ES-I3 (cell line): ENCODE results near the gene ZNF687.
"Not testable (repeated sequence)": the region's sequence is repeated elsewhere in the genome, so short reads cannot be mapped to it uniquely, and the experiment has no call there.

ENCODE experiments used
- H3K36me3 ChIP-seq: 2 replicates; pipeline ENCODE4 v1.6.1; 2013; ENCODE audit warnings: mild to moderate bottlenecking, low read length, control low read depth, moderate library complexity; ENCODE audit not compliant: insufficient read depth
- H3K4me1 ChIP-seq: 2 replicates; pipeline ENCODE4 v1.6.1; 2013; ENCODE audit warnings: mild to moderate bottlenecking, control low read depth, low read length; ENCODE audit not compliant: insufficient read depth
- H3K9ac ChIP-seq: 2 replicates; pipeline ENCODE4 v1.6.1; 2013; ENCODE audit warnings: low read depth, mild to moderate bottlenecking, low read length, moderate library complexity
- H3K9me3 ChIP-seq: 2 replicates; pipeline ENCODE4 v1.6.1; 2013; ENCODE audit warnings: mild to moderate bottlenecking, low read length, moderate library complexity; ENCODE audit not compliant: control insufficient read depth, insufficient read depth

ZNF687 gene

DNA sequence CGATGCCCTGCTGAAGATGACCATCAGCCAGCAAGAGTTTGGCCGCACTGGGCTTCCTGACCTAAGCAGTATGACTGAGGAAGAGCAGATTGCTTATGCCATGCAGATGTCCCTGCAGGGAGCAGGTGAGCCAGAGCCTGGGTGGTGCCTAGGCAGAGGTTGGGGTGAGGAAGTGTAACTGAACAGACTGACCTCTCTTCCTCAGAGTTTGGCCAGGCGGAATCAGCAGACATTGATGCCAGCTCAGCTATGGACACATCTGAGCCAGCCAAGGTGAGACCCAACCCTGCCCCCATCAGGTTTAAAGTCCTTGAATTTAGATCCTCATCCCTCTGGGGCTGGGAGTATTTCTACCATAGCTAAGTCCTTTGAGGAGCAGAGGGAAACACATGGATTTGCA, 15.8 kb upstream of the ZNF687 start:
- H3K4me1 ChIP-seq, result no peaks in the 10 kb centered on the region
- no peaks in the 10 kb centered on the region for H3K9me3 ChIP-seq
- no peak overlapping the region for H3K9ac ChIP-seq
- peaks cover 41% of the 10 kb centered on the region for H3K36me3 ChIP-seq

DNA sequence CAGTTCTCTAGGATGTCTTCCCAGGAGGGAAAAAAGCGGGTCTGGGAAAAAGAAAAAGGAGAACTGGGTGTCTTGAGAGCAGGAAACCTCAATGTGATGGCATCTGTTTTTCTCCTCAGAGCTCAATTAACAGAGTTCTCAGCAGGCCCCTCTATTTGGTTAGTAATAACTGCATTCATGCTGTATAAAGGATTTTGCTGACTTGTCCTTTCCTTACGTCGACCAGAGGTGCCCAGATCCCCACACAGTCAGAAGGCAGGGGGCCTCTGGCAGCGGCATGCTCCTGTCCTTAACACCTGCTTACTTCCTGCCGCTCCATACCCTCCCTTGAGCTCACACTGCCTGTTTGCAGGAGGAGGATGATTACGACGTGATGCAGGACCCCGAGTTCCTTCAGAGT, 15.3 kb upstream of the ZNF687 start:
- H3K9me3 ChIP-seq, result no peaks in the 10 kb centered on the region
- peaks cover 40% of the 10 kb centered on the region for H3K36me3 ChIP-seq
- no peak overlapping the region for H3K9ac ChIP-seq
- H3K4me1 ChIP-seq, result no peaks in the 10 kb centered on the region

DNA sequence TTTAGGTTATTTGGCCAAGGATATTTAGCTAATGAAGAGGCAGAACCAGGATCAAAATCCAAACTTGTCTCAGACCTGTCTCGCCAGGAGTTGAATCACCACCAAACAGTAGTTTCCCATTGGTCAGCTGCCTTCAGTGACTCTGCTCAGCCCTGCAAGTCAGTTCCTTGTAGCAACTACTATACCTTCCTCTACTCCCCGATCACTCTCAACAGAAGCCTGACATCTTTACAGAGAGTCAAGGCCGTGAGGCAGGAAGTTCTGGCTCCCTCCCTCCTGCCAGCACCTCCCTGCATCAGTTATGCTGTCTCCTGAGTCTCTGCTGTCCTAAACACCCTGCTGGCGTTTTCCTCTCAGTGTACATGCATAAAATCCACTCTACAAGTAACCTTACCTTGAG, 14.3 kb upstream of the ZNF687 start:
- peaks cover 39% of the 10 kb centered on the region for H3K36me3 ChIP-seq
- no peaks in the 10 kb centered on the region for H3K4me1 ChIP-seq
- no peaks in the 10 kb centered on the region for H3K9me3 ChIP-seq
- no peak overlapping the region for H3K9ac ChIP-seq

DNA sequence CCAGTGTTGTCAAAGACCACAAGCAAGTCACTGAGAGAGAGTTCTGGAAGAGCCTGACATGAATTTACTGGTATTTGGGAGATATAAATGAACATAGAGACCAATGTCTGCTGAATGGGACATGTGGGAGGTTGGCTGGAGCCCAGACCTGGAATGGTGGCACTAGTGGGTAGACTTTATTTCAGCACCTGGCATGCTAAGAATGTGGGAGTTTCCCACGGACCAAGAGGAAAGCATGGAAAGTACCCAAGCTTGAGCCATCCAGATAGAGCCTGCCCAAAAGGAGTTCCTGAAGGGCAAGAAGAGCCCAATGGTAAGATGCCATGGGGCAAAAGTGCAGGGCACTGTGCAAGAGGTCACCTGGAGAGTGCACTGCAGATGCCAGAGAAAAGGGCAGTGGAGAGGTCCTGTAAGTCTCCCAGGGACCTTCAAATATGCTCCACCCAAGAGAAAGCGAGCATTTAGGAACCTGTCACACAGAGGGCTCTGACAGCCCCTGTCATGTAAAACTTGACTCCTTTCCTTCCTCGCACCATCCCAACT, 8.1 kb upstream of the ZNF687 start:
- peaks cover 3% of the 10 kb centered on the region; the same call in 1 of the 2 replicates for H3K36me3 ChIP-seq
- H3K9ac ChIP-seq, result no peak overlapping the region
- no peaks in the 10 kb centered on the region for H3K4me1 ChIP-seq
- no peaks in the 10 kb centered on the region for H3K9me3 ChIP-seq

DNA sequence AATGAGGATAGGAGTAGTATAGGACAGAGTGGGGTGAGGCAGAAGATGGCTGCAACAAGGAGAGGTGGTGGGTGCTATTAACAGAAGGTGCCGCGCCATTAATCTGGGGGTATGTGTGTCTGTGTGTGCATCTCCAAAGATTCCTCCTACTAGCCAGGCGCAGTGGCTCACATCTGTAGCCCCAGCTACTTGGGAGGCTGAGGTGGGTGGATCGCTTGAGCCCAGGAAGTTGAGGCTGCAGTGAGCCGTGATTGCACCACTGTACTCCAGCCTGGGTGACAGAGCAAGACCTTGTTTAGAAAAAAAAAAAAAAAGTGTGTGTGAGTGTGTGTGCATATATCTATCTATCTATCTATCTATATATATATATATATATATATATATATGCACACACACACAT, 6.8 kb upstream of the ZNF687 start:
- H3K4me1 ChIP-seq, H3K9me3 ChIP-seq, H3K9ac ChIP-seq, H3K36me3 ChIP-seq: not testable (repeated sequence)

DNA sequence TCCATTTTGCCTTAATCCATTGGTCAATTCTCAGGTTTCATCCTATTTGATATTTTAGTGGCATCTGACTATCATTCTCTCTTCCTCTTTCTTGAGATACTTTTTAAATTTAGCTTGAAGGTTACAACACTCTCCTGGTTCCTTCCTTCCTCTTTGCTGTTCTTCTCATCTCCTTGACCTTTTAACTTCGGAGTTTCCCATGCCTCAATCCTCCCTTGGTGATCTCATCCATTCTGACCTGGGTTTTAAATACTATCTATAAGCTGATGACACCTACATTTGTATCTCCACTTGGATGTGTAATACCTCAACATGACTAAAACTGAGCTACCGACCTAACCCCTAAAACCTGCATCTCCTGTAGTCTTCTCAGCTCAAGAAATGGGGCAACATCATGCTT, 4.8 kb upstream of the ZNF687 start:
- H3K4me1 ChIP-seq, result no peaks in the 10 kb centered on the region
- H3K36me3 ChIP-seq, result no peaks in the 10 kb centered on the region
- no peak overlapping the region for H3K9ac ChIP-seq
- H3K9me3 ChIP-seq, result no peaks in the 10 kb centered on the region

DNA sequence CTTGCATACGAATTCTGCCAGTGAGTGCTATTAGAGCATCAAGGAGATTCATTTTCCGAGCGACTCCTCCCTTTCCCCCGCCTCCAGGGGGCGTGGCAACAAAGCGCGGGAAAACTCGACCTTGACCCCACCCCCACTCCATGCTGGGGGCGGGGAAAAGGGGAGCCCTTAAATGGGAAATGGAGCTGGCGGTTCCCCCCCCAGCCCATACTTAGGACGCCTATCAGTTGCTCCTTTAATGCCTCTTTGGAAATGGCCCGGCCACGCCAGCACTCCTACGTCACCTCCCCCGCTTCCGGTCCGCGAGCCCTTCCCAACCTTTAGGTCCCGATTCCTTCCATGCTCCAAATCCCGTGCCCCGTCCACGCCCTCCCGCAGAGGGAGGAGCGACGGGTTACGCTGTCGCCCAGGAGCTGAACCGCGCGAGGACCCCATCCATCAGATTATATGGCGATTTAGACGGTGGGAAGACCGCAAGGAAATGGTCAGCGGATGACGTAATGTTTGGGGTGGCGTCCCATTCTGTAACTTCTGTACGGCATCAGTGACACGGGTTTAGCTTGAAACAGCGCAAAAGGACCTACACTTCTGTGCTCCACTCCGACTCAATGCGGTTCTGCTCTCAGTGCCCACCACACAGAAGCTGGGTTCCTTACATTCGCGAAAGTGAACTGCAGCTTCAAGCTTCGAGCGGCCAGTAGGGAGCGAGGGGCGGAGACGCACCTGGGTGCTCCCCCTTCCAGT, 702 bp upstream of the ZNF687 start:
- peaks cover 7% of the 10 kb centered on the region for H3K36me3 ChIP-seq
- peak overlapping the region; percentile 95 for H3K9ac ChIP-seq
- 0 out of 2 replicates have a peak, but pooled peaks cover 4% of the 10 kb centered on the region for H3K4me1 ChIP-seq
- H3K9me3 ChIP-seq, result no peaks in the 10 kb centered on the region

DNA sequence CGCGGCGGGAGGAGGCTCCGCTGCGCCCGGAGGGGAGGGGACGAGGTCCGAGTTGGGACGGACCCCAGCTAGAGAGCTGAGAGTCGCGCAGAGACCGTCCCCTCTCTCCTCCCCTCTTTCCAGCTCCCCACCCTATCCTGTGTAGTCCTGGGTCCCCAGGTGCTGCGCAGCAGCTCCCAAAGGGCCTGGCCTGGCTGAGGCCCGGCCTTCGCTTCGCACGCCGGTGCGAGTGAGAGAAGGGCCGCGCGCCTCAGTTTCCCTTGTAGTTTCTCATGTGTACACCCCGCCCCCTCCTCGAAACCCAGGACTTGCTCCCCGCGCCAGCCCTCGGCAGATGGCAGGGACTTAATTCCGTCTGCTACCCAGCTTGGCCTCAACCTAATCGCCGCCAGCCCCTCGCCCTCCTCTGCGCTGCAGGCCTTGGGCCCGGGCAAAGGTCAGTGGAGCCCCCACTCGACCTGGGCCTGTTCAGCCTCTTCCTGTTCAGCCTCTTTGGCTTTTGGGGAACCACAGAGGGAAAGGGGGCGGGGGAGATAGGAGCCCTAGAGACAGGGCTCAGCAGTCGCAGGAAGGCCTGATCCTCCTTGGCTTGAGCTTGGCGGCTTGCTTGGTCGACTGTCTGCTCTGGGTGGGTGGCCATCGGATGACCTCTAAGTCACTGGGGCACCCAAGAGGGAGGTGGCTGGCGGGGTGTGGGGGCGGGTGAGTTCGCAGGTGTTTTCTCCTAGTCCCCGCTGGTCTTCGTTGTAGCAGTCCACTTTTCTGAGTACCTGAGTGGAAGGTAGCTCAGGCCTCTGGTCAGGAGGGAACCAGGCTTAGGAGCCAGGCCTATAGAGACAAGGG, 1.0 kb downstream of the ZNF687 start:
- Histone ChIP-seq H3K9me3 (no peaks in the 10 kb centered on the region), H3K36me3 (peaks cover 22% of the 10 kb centered on the region), H3K4me1 (0 out of 2 replicates have a peak, but pooled peaks cover 4% of the 10 kb centered on the region), H3K9ac (peak overlapping the region; percentile 95)

DNA sequence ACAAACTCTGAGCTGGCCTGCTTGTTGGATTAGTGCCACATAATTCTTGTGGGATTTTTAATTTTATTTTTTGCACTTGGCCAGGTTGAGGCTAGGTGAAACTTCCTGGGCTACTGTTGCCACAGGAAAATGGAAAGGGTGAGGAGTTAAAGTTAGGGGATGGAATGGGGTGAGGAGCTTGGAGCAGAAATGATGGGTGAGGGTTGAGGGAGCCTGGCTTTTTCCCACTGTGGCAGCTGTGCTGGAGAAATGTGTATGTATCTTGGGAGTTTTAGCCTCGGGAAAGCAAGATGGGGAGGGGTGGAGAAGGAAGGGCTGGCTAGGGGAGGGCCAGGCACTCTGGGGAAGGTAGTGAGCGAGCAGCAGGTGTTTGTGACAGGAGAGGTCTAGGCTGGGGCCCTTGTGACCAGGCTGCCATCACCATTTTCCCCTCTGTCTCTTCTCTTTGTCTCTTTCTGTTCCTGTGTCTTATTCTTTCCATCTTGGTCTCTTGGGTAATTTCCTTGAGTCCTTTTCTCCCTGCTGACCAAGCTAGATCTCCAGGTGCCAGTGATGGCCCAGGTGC, 2.0 kb downstream of the ZNF687 start:
- Histone ChIP-seq H3K9ac (no peak overlapping the region), H3K9me3 (no peaks in the 10 kb centered on the region), H3K4me1 (0 out of 2 replicates have a peak, but pooled peaks cover 4% of the 10 kb centered on the region), H3K36me3 (peaks cover 28% of the 10 kb centered on the region)

DNA sequence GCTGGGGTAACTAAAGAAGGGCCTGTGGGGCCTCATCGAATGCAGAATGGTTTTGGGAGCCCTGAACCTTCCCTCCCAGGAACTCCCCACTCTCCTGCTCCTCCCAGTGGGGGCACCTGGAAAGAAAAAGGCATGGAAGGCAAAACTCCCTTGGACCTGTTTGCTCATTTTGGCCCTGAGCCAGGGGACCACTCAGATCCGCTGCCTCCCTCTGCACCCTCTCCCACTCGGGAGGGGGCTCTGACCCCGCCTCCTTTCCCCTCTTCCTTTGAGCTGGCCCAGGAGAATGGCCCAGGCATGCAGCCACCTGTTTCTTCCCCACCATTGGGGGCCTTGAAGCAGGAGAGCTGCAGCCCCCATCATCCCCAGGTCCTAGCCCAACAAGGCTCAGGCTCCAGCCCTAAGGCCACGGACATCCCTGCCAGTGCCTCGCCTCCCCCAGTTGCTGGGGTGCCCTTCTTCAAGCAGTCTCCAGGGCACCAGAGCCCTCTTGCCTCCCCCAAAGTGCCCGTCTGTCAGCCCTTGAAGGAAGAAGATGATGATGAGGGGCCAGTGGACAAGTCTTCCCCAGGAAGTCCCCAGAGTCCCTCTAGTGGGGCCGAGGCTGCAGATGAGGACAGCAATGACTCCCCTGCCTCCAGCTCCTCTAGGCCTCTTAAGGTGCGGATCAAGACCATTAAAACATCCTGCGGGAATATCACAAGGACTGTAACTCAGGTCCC, 4.7 kb downstream of the ZNF687 start:
- H3K9me3 ChIP-seq, result no peaks in the 10 kb centered on the region
- H3K9ac ChIP-seq, result no peak overlapping the region
- H3K4me1 ChIP-seq, result 0 out of 2 replicates have a peak, but pooled peaks cover 4% of the 10 kb centered on the region
- H3K36me3 ChIP-seq, result peaks cover 31% of the 10 kb centered on the region

DNA sequence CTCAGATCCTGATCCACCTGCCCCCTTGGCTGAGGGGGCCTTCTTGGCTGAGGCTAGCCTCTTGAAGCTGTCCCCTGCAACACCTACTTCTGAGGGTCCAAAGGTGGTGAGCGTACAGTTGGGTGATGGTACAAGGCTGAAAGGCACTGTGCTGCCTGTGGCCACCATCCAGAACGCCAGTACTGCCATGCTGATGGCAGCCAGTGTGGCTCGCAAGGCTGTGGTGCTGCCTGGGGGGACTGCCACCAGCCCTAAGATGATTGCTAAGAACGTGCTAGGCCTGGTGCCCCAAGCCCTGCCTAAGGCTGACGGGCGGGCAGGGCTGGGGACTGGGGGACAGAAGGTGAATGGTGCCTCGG, 5.2 kb downstream of the ZNF687 start:
- H3K9me3 ChIP-seq, result no peaks in the 10 kb centered on the region
- no peak overlapping the region for H3K9ac ChIP-seq
- 0 out of 2 replicates have a peak, but pooled peaks cover 4% of the 10 kb centered on the region for H3K4me1 ChIP-seq
- peaks cover 34% of the 10 kb centered on the region for H3K36me3 ChIP-seq

DNA sequence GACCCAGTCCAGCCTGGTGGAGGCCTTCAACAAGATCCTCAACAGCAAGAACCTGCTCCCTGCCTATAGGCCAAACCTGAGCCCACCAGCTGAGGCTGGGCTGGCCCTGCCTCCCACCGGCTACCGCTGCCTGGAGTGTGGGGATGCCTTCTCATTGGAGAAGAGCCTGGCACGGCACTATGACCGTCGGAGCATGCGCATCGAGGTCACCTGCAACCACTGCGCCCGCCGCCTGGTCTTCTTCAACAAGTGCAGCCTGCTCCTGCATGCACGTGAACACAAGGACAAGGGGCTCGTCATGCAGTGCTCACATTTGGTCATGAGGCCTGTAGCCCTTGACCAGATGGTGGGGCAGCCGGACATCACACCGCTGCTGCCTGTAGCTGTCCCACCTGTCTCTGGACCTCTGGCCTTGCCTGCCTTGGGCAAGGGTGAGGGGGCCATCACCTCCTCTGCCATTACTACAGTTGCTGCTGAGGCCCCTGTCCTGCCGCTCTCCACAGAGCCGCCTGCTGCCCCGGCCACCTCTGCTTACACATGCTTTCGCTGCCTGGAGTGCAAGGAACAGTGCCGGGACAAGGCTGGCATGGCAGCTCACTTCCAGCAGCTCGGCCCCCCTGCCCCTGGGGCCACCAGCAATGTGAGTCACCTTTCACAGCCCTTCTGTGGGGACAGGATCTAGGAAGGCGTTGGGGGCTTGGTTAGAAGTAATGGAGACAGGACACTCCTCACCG, 5.8 kb downstream of the ZNF687 start:
- Histone ChIP-seq H3K9ac (no peak overlapping the region), H3K4me1 (0 out of 2 replicates have a peak, but pooled peaks cover 4% of the 10 kb centered on the region), H3K36me3 (peaks cover 34% of the 10 kb centered on the region), H3K9me3 (no peaks in the 10 kb centered on the region)

DNA sequence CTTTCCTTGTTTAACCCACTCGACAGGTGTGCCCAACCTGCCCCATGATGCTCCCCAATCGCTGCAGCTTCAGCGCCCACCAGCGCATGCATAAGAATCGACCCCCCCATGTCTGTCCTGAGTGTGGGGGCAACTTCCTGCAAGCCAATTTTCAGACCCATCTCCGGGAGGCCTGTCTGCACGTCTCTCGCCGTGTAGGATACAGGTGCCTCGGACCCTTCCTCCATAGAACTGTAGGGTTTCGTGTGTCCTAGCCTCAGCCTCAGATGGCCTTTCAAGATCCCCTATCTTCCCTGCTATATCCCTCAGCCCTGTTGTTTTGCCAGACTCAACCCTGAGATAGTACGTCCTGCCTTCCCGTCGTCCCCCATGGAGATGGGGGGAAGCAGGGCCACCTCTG, 6.4 kb downstream of the ZNF687 start:
- Histone ChIP-seq H3K36me3 (peaks cover 34% of the 10 kb centered on the region), H3K4me1 (0 out of 2 replicates have a peak, but pooled peaks cover 4% of the 10 kb centered on the region), H3K9me3 (no peaks in the 10 kb centered on the region), H3K9ac (no peak overlapping the region)
